Endothelial cell of hepatic sinusoid (primary cell): Measurements from ENCODE around the gene PRKACA.
"Not testable (repeated sequence)": the region's sequence is repeated elsewhere in the genome, so short reads cannot be mapped to it uniquely, and the experiment has no call there.

Source experiments
- in situ Hi-C: cut with HindIII; loops from 2 replicates; pipeline ENCODE4 v1.10.0; 2017; ENCODE audit warnings: low sequenced_read_pairs

PRKACA gene

GRCh38 chr19:14148751-14149410 is 31.3 kb upstream of the PRKACA start:
- in situ Hi-C loops, result no loop called here

- in situ Hi-C loops, result no loop called here
Measured at GRCh38 chr19:14147797-14148605, 30.4 kb upstream of the PRKACA start.

GRCh38 chr19:14146789-14147216 is 29.2 kb upstream of the PRKACA start:
- in situ Hi-C loops, result no loop called here

- in situ Hi-C loops, result not testable (repeated sequence)
Measured at GRCh38 chr19:14146169-14146568, 28.6 kb upstream of the PRKACA start.

GRCh38 chr19:14145381-14145780 is 27.8 kb upstream of the PRKACA start:
- in situ Hi-C loops, result no loop called here

GRCh38 chr19:14142262-14143190 is 25.0 kb upstream of the PRKACA start:
- in situ Hi-C loops, result no loop called here

- in situ Hi-C loops, result no loop called here
Measured at GRCh38 chr19:14141041-14141440, 23.5 kb upstream of the PRKACA start.

GRCh38 chr19:14139944-14140343 is 22.4 kb upstream of the PRKACA start:
- in situ Hi-C loops, result loop anchor here (5.0 to 10.0 kb wide), 4 partner anchors 63 to 272 kb away; no protein-coding TSS in a partner anchor

- in situ Hi-C loops, result loop anchor here (5.0 to 10.0 kb wide), 4 partner anchors 61 to 274 kb away; no protein-coding TSS in a partner anchor
Measured at GRCh38 chr19:14138576-14139265, 21.2 kb upstream of the PRKACA start.

GRCh38 chr19:14136509-14137281 is 19.1 kb upstream of the PRKACA start, which contains the start of gene ASF1B:
Gene ASF1B, minus strand, starts transcription at chr19:14136589. Its CDS starts 133 bp downstream, at chr19:14136456.
- in situ Hi-C loops, result loop anchor here (5.0 to 10.0 kb wide), 4 partner anchors 59 to 276 kb away; no protein-coding TSS in a partner anchor

GRCh38 chr19:14135985-14136508 is 18.5 kb upstream of the PRKACA start:
- in situ Hi-C loops, result loop anchor here (5.0 to 10.0 kb wide), 4 partner anchors 59 to 276 kb away; no protein-coding TSS in a partner anchor

- in situ Hi-C loops, result loop anchor here (5.0 to 10.0 kb wide), 4 partner anchors 58 to 277 kb away; no protein-coding TSS in a partner anchor
Measured at GRCh38 chr19:14135355-14135754, 17.8 kb upstream of the PRKACA start.

GRCh38 chr19:14127929-14128509 is 10.5 kb upstream of the PRKACA start:
- in situ Hi-C loops, result no loop called here

- in situ Hi-C loops, result no loop called here
Measured at GRCh38 chr19:14127176-14127575, 9.6 kb upstream of the PRKACA start.

GRCh38 chr19:14122924-14123323 is 5.4 kb upstream of the PRKACA start:
- in situ Hi-C loops, result no loop called here

- in situ Hi-C loops, result no loop called here
Measured at GRCh38 chr19:14120497-14120780, 2.9 kb upstream of the PRKACA start.

- in situ Hi-C loops, result no loop called here
Measured at GRCh38 chr19:14119644-14120496, 2.3 kb upstream of the PRKACA start.

GRCh38 chr19:14119146-14119545 is 1.6 kb upstream of the PRKACA start:
- in situ Hi-C loops, result no loop called here
